DOHH2 (cell line): ENCODE results near the gene KCNG4.

Experiments
- H3F3A ChIP-seq: fragments of 200-600 bp; sonication (generic), shearing (Covaris generic); 2 replicates; pipeline ENCODE4 v1.6.0; 2016; ENCODE audit warnings: antibody characterized with exemption, mild to moderate bottlenecking; ENCODE audit not compliant: control insufficient read depth, insufficient read depth
- H3K27ac ChIP-seq: fragments of 200-600 bp; sonication (generic); 2 replicates; pipeline ENCODE4 v1.5.1; 2014; ENCODE audit warnings: low read depth, mild to moderate bottlenecking, low read length, moderate library complexity
- H3K27me3 ChIP-seq: fragments of 200-600 bp; sonication (generic); 2 replicates; pipeline ENCODE4 v1.6.1; 2014; ENCODE audit warnings: mild to moderate bottlenecking, low read length, mixed read lengths; ENCODE audit not compliant: control insufficient read depth
- H3K36me3 ChIP-seq: fragments of 200-600 bp; sonication (generic); 2 replicates; pipeline ENCODE4 v1.6.1; 2014; ENCODE audit warnings: mild to moderate bottlenecking, low read length, moderate library complexity, mixed read lengths; ENCODE audit not compliant: control insufficient read depth
- H3K4me1 ChIP-seq: fragments of 200-600 bp; sonication (generic); 2 replicates; pipeline ENCODE4 v1.6.1; 2014; ENCODE audit warnings: mild to moderate bottlenecking, low read length, mixed read lengths; ENCODE audit not compliant: control insufficient read depth
- H3K4me2 ChIP-seq: fragments of 200-600 bp; sonication (generic); 2 replicates; pipeline ENCODE4 v1.6.0; 2014; ENCODE audit warnings: mild to moderate bottlenecking, low read length, moderate library complexity
- H3K4me3 ChIP-seq: fragments of 200-600 bp; sonication (generic); 2 replicates; pipeline ENCODE4 v1.5.1; 2014; ENCODE audit warnings: mild to moderate bottlenecking, low read length, mixed read lengths
- H3K79me2 ChIP-seq: fragments of 200-600 bp; sonication (generic); 2 replicates; pipeline ENCODE4 v1.6.1; 2014; ENCODE audit warnings: mild to moderate bottlenecking, low read length, mixed read lengths; ENCODE audit not compliant: control insufficient read depth
- H3K9me2 ChIP-seq: fragments of 200-600 bp; sonication (generic); replicated peaks from 2 replicates; pipeline ENCODE4 v1.6.1; 2014; ENCODE audit warnings: mild to moderate bottlenecking, low read length, mixed read lengths; ENCODE audit not compliant: control insufficient read depth
- H3K9me3 ChIP-seq: fragments of 200-600 bp; sonication (generic); 2 replicates; pipeline ENCODE4 v1.6.1; 2014; ENCODE audit warnings: antibody characterized with exemption, low read length, mixed read lengths; ENCODE audit not compliant: control insufficient read depth, insufficient read depth
- H4K20me1 ChIP-seq: fragments of 200-600 bp; sonication (generic); 2 replicates; pipeline ENCODE4 v1.6.0; 2014; ENCODE audit warnings: low read depth, mild to moderate bottlenecking, antibody characterized with exemption, low read length, moderate library complexity; ENCODE audit not compliant: control insufficient read depth, insufficient read depth
- CTCF ChIP-seq: fragments of 200-600 bp; sonication (generic); IDR thresholded peaks from one replicate; pipeline ENCODE4 v1.5.1; 2014; ENCODE audit warnings: antibody characterized with exemption, mild to moderate bottlenecking, low read depth, low read length; ENCODE audit not compliant: poor library complexity, severe bottlenecking
- EZH2phosphoT487 ChIP-seq: fragments of 200-600 bp; sonication (generic); IDR thresholded peaks from 2 replicates; pipeline ENCODE4 v1.6.1; 2017; ENCODE audit warnings: borderline replicate concordance, mild to moderate bottlenecking, antibody characterized with exemption, low read length, moderate library complexity, mixed read lengths

Gene KCNG4

GRCh38 chr16:84212631-84213030 lies 27.2 kb downstream of the KCNG4 start:
- TF ChIP-seq CTCF (no peak), EZH2phosphoT487 (no peak)
- H3K27me3 ChIP-seq = no peaks in the 10 kb centered on the region
- H3K4me2 ChIP-seq = no peak overlapping the region
- no peaks in the 10 kb centered on the region for H3K9me3 ChIP-seq
- no peaks in the 10 kb centered on the region for H3K36me3 ChIP-seq
- no peaks in the 10 kb centered on the region for H3F3A ChIP-seq
- H3K79me2 ChIP-seq = no peaks in the 10 kb centered on the region
- no peaks in the 10 kb centered on the region for H3K4me1 ChIP-seq
- no peaks in the 10 kb centered on the region for H4K20me1 ChIP-seq
- no peaks in the 10 kb centered on the region for H3K9me2 ChIP-seq
- H3K27ac ChIP-seq = no peak overlapping the region
- no peak overlapping the region for H3K4me3 ChIP-seq

GRCh38 chr16:84212154-84212553 lies 27.7 kb downstream of the KCNG4 start:
- Histone ChIP-seq H3K4me3 (no peak overlapping the region), H3K27me3 (no peaks in the 10 kb centered on the region), H3K4me1 (no peaks in the 10 kb centered on the region), H3K9me3 (no peaks in the 10 kb centered on the region), H3K36me3 (no peaks in the 10 kb centered on the region), H3F3A (no peaks in the 10 kb centered on the region), H4K20me1 (no peaks in the 10 kb centered on the region), H3K79me2 (no peaks in the 10 kb centered on the region), H3K9me2 (no peaks in the 10 kb centered on the region), H3K27ac (no peak overlapping the region), H3K4me2 (no peak overlapping the region)
- TF ChIP-seq CTCF (no peak), EZH2phosphoT487 (no peak)

GRCh38 chr16:84209989-84210388 lies 29.8 kb downstream of the KCNG4 start:
- Histone ChIP-seq H3K27ac (no peak overlapping the region), H3K4me2 (no peak overlapping the region), H3K9me3 (no peaks in the 10 kb centered on the region), H3K9me2 (no peaks in the 10 kb centered on the region), H3K4me3 (no peak overlapping the region), H4K20me1 (no peaks in the 10 kb centered on the region), H3K36me3 (no peaks in the 10 kb centered on the region), H3K27me3 (no peaks in the 10 kb centered on the region), H3K4me1 (no peaks in the 10 kb centered on the region), H3F3A (no peaks in the 10 kb centered on the region), H3K79me2 (no peaks in the 10 kb centered on the region)
- TF ChIP-seq CTCF = peak; percentile 58
- TF ChIP-seq EZH2phosphoT487 = no peak

GRCh38 chr16:84207879-84208278 lies 31.9 kb downstream of the KCNG4 start:
- no peak overlapping the region for H3K4me2 ChIP-seq
- no peaks in the 10 kb centered on the region for H3F3A ChIP-seq
- TF ChIP-seq EZH2phosphoT487 (no peak), CTCF (no peak)
- H3K36me3 ChIP-seq = no peaks in the 10 kb centered on the region
- H3K4me3 ChIP-seq = no peak overlapping the region
- no peaks in the 10 kb centered on the region for H3K4me1 ChIP-seq
- H3K27ac ChIP-seq = no peak overlapping the region
- no peaks in the 10 kb centered on the region for H3K9me3 ChIP-seq
- H3K9me2 ChIP-seq = no peaks in the 10 kb centered on the region
- no peaks in the 10 kb centered on the region for H4K20me1 ChIP-seq
- H3K79me2 ChIP-seq = no peaks in the 10 kb centered on the region
- H3K27me3 ChIP-seq = no peaks in the 10 kb centered on the region
